Natural killer cell (primary cell): ENCODE measurements around the gene CEP55. TPM values are rescaled to one million over a fixed set of nuclear protein-coding genes. Genes with fewer than 3 reads are reported as not detected.

Experiments used
- ATAC-seq, 3 donors: fragments of 150-1000 bp in 2 of 3; fragments of 200-7000 bp in 1 of 3; cut with Tn5 transposase; 1 replicate in 1 of 3; 2 replicates in 2 of 3; pipeline ENCODE4 v1.10.0; 2021; ENCODE audit warnings: mild to moderate bottlenecking in 2 of 3, moderate library complexity in 2 of 3
- DNase-seq, 2 donors: peaks; one replicate each; pipeline versions ENCODE4 v3.0.0 to v3.0.0-alpha.2; 2013 to 2021; ENCODE audit warnings: mixed read lengths in 1 of 2
- H3K27ac ChIP-seq: one replicate; pipeline ENCODE4 v1.5.1; 2013; ENCODE audit warnings: mild to moderate bottlenecking, low read length
- H3K27me3 ChIP-seq: one replicate; pipeline ENCODE4 v1.6.1; 2013; ENCODE audit warnings: low read length; ENCODE audit not compliant: control insufficient read depth, insufficient read depth
- H3K36me3 ChIP-seq: one replicate; pipeline ENCODE4 v1.6.1; 2013; ENCODE audit warnings: low read length; ENCODE audit not compliant: control insufficient read depth, insufficient read depth
- H3K4me1 ChIP-seq: one replicate; pipeline ENCODE4 v1.6.1; 2013; ENCODE audit warnings: low read length; ENCODE audit not compliant: control insufficient read depth, insufficient read depth
- H3K4me3 ChIP-seq: one replicate; pipeline ENCODE4 v1.5.1; 2013; ENCODE audit warnings: low read length
- H3K9me3 ChIP-seq: one replicate; pipeline ENCODE4 v1.6.1; 2013; ENCODE audit warnings: low read length; ENCODE audit not compliant: control insufficient read depth, insufficient read depth
- H3K27ac Mint-ChIP-seq, 2 donors: one replicate each; pipeline ENCODE4 v1.8.0; 2022; ENCODE audit warnings: mild to moderate bottlenecking in 2 of 2, mixed read lengths in 2 of 2, moderate library complexity in 1 of 2
- H3K27me3 Mint-ChIP-seq, 2 donors: one replicate each; pipeline ENCODE4 v1.8.0; 2022; ENCODE audit warnings: low read depth in 2 of 2, mixed read lengths in 2 of 2
- H3K36me3 Mint-ChIP-seq: one replicate; pipeline ENCODE4 v1.8.0; 2022; ENCODE audit warnings: mixed read lengths
- H3K4me1 Mint-ChIP-seq, 2 donors: one replicate each; pipeline ENCODE4 v1.8.0; 2022; ENCODE audit warnings: mixed read lengths in 2 of 2
- H3K4me3 Mint-ChIP-seq: one replicate; pipeline ENCODE4 v1.8.0; 2022; ENCODE audit warnings: mild to moderate bottlenecking, moderate library complexity, mixed read lengths
- H3K9me3 Mint-ChIP-seq, 2 donors: one replicate each; pipeline ENCODE4 v1.8.0; 2022; ENCODE audit warnings: mixed read lengths in 2 of 2
- CTCF ChIP-seq: fragments of 200-600 bp; IDR thresholded peaks from one replicate; pipeline ENCODE4 v1.8.0; 2022; ENCODE audit warnings: antibody characterized with exemption
- WGBS: methylation state at CpG from one replicate; pipeline ENCODE4 v1.1.7; 2013; ENCODE audit warnings: missing lambda C conversion rate; ENCODE audit not compliant: insufficient coverage; 5-methylcytosine and 5-hydroxymethylcytosine counted together
- intact Hi-C: fragments of 100-400 bp; cut with micrococcal nuclease; formaldehyde crosslinking; loops from one replicate; pipeline ENCODE4 v1.14.2; 2022
- total RNA-seq, 4 donors: library from RNA; stranded (reverse); fragments of 120-200 nt in 1 of 4; gene quantifications; one replicate each; pipeline versions ENCODE4 v1.2.3 to v1.2.4, GENCODE V29; 2013 to 2022

The CEP55 gene
- total RNA-seq, 3 donors from 2014 or later (not counting 1 experiment from before 2014, with no cell fraction given): 0.35 to 0.85 (median 0.50) TPM

- no peak for TF ChIP-seq CTCF
- no peaks in the 10 kb centered on the region for H3K9me3 ChIP-seq
Measured at GRCh38 chr10:93491602-93492121, 4.8 kb upstream of the CEP55 start.

GRCh38 chr10:93493162-93493561 is 3.2 kb upstream of the CEP55 start:
- Mint-ChIP-seq H3K36me3 (no peaks in the 10 kb centered on the region), H3K27ac (no peak overlapping the region), H3K4me1 (peaks cover 11 to 18% of the 10 kb centered on the region in 2 donors), H3K27me3 (peaks cover 24 to 32% of the 10 kb centered on the region in 2 donors), H3K4me3 (no peak overlapping the region), H3K9me3 (no peaks in the 10 kb centered on the region)
- H3K9me3 ChIP-seq: no peaks in the 10 kb centered on the region
- TF ChIP-seq CTCF: no peak
- intact Hi-C loops: no loop called here
- H3K27ac ChIP-seq: no peak overlapping the region
- ATAC-seq: no peak
- WGBS: 97% methylated on average over 3 of the region's 3 CpGs
- no peak for DNase-seq
- H3K36me3 ChIP-seq: no peaks in the 10 kb centered on the region
- H3K4me3 ChIP-seq: no peak overlapping the region
- H3K4me1 ChIP-seq: peaks cover 14% of the 10 kb centered on the region
- H3K27me3 ChIP-seq: no peaks in the 10 kb centered on the region

More at GRCh38 chr10:93491602-93492121, 4.8 kb upstream of the CEP55 start:
- H3K4me1 Mint-ChIP-seq: peaks cover 5 to 12% of the 10 kb centered on the region in 2 donors
- H3K4me1 ChIP-seq: peaks cover 10% of the 10 kb centered on the region
- peaks cover 24 to 36% of the 10 kb centered on the region in 2 donors for H3K27me3 Mint-ChIP-seq
- H3K27ac Mint-ChIP-seq: no peak overlapping the region
- no peak overlapping the region for H3K27ac ChIP-seq
- DNase-seq (no peak), ATAC-seq (no peak)
- H3K9me3 Mint-ChIP-seq: no peaks in the 10 kb centered on the region
- H3K36me3 Mint-ChIP-seq: no peaks in the 10 kb centered on the region
- no peak overlapping the region for H3K4me3 Mint-ChIP-seq
- 65% methylated on average over 1 of the region's 2 CpGs for WGBS
- no peaks in the 10 kb centered on the region for H3K36me3 ChIP-seq
- no peaks in the 10 kb centered on the region for H3K27me3 ChIP-seq
- intact Hi-C loops: no loop called here
- no peak overlapping the region for H3K4me3 ChIP-seq

- Mint-ChIP-seq H3K27ac (no peak overlapping the region), H3K9me3 (no peaks in the 10 kb centered on the region), H3K4me3 (no peak overlapping the region), H3K27me3 (peaks cover 16 to 18% of the 10 kb centered on the region in 2 donors), H3K36me3 (no peaks in the 10 kb centered on the region), H3K4me1 (peaks cover 11 to 18% of the 10 kb centered on the region in 2 donors)
- Histone ChIP-seq H3K4me1 (peaks cover 14% of the 10 kb centered on the region), H3K4me3 (no peak overlapping the region), H3K27ac (no peak overlapping the region), H3K27me3 (no peaks in the 10 kb centered on the region), H3K9me3 (no peaks in the 10 kb centered on the region), H3K36me3 (no peaks in the 10 kb centered on the region)
- no CpG with 5 or more reads among the region's 2 CpGs for WGBS
- intact Hi-C loops: no loop called here
- TF ChIP-seq CTCF: no peak
- DNase-seq: no peak
- ATAC-seq: no peak
Measured at GRCh38 chr10:93494494-93494893, 1.9 kb upstream of the CEP55 start.
